HepG2 (cell line): ENCODE results near the gene RPTOR. TPM values are rescaled to one million over a fixed set of nuclear protein-coding genes. Genes with fewer than 3 reads are reported as not detected.

ENCODE experiments used
- ATAC-seq: fragments of 200-7000 bp; cut with Tn5 transposase; 3 replicates; pipeline ENCODE4 v1.9.1; 2020; ENCODE audit warnings: mild to moderate bottlenecking, moderate library complexity
- BruUV-seq: library from RNA; stranded (reverse); fragments of 400-500 nt; replicated peaks from 2 replicates; lab custom pipeline; 2021; lab: Mats Ljungman, UMichigan
- CTCF ChIA-PET: fragments of 300-600 bp; formaldehyde crosslinking; extraction: SDS; loops from one replicate; lab custom pipeline; 2021; ENCODE audit warnings: low total read pairs, inconsistent platforms, low intra/inter-chr PET ratio; lab: Yijun Ruan, JAX
- POLR2A ChIA-PET: fragments of 350-600 bp; sonication (Branson Sonifier 250); formaldehyde crosslinking; loops from one replicate; lab custom pipeline; 2020; ENCODE audit warnings: antibody characterized with exemption, inconsistent platforms; lab: Yijun Ruan, JAX
- DNase-seq: peaks from one replicate; pipeline ENCODE4 v3.0.0-alpha.2; 2015; ENCODE audit warnings: low spot score
- FAIRE-seq: peaks from 3 replicates; lab custom pipeline; 2011; peaks lifted over from hg19 to GRCh38; lab: Jason Lieb, UNC
- H2AFZ ChIP-seq: one replicate; pipeline ENCODE4 v1.6.1; 2011; ENCODE audit warnings: low read length, inconsistent platforms
- H3K27ac ChIP-seq: fragments of 300-600 bp; 3 replicates; pipeline ENCODE4 v1.8.0; 2011; ENCODE audit warnings: mixed run types, mild to moderate bottlenecking, mixed read lengths, low read length, inconsistent platforms; ENCODE audit not compliant: insufficient read depth; ENCODE audit errors: extremely low read length
- H3K27me3 ChIP-seq, 2 experiments: fragments of 200-600 bp in 1 of 2; 2 replicates in 1 of 2; 3 replicates in 1 of 2; pipeline versions ENCODE4 v1.6.0 to v1.8.0; 2011; ENCODE audit warnings: low read length in 2 of 2, mild to moderate bottlenecking in 2 of 2, moderate library complexity in 2 of 2, inconsistent platforms in 1 of 2; ENCODE audit not compliant: insufficient read depth in 2 of 2, control insufficient read depth in 1 of 2
- H3K36me3 ChIP-seq, 2 experiments: fragments of 200-600 bp in 1 of 2; replicated peaks in 1 of 2; 2 replicates in 1 of 2; 3 replicates in 1 of 2; pipeline versions ENCODE4 v1.5.1 to v1.8.0; 2011; ENCODE audit warnings: low read length in 2 of 2, inconsistent platforms in 1 of 2; ENCODE audit not compliant: insufficient read depth in 2 of 2, control insufficient read depth in 1 of 2
- H3K4me1 ChIP-seq: 2 replicates; pipeline ENCODE4 v1.5.1; 2012; ENCODE audit warnings: low read length, inconsistent platforms; ENCODE audit not compliant: insufficient read depth
- H3K4me2 ChIP-seq: 2 replicates; pipeline ENCODE4 v1.6.0; 2011; ENCODE audit warnings: low read depth, low read length, inconsistent platforms
- H3K4me3 ChIP-seq, 3 experiments: fragments of 200-600 bp in 1 of 3; sonication (generic), shearing (Covaris generic) in 1 of 3; replicated peaks in 1 of 3; 2 replicates each; pipeline ENCODE4 v1.5.1; 2011 to 2016; ENCODE audit warnings: low read length in 3 of 3, inconsistent platforms in 2 of 3, low read depth in 2 of 3, mild to moderate bottlenecking in 2 of 3, control low read depth in 1 of 3, mixed read lengths in 1 of 3; ENCODE audit not compliant: insufficient read depth in 1 of 3
- H3K79me2 ChIP-seq: one replicate; pipeline ENCODE4 v1.6.1; 2011; ENCODE audit warnings: low read length, inconsistent platforms; ENCODE audit not compliant: insufficient read depth
- H3K9ac ChIP-seq: 2 replicates; pipeline ENCODE4 v1.6.0; 2011; ENCODE audit warnings: mild to moderate bottlenecking, low read depth, low read length, inconsistent platforms; ENCODE audit not compliant: insufficient read depth
- H3K9me3 ChIP-seq: 2 replicates; pipeline ENCODE4 v1.5.1; 2012; ENCODE audit warnings: mild to moderate bottlenecking, low read length
- H4K20me1 ChIP-seq: 2 replicates; pipeline ENCODE4 v1.6.0; 2011; ENCODE audit warnings: inconsistent platforms, mild to moderate bottlenecking, low read length, moderate library complexity; ENCODE audit not compliant: insufficient read depth
- AGO1 ChIP-seq: fragments of 200-400 bp; formaldehyde crosslinking; IDR thresholded peaks from 2 replicates; pipeline ENCODE4 v1.6.1; 2017; ENCODE audit warnings: mild to moderate bottlenecking, low read depth, low read length, moderate library complexity; ENCODE audit not compliant: poor library complexity, severe bottlenecking
- DDIT3 ChIP-seq: sonication (generic); formaldehyde crosslinking; IDR thresholded peaks from 2 replicates; pipeline ENCODE4 v1.4.0; 2020; ENCODE audit warnings: mild to moderate bottlenecking, missing genetic modification reagents
- RAD21 ChIP-seq: fragments of 450-650 bp; formaldehyde crosslinking; IDR thresholded peaks from 2 replicates; pipeline ENCODE4 v1.5.0; 2020; ENCODE audit warnings: mild to moderate bottlenecking
- WIZ ChIP-seq: sonication (generic); formaldehyde crosslinking; IDR thresholded peaks from 2 replicates; pipeline ENCODE4 v1.5.1; 2020; ENCODE audit warnings: mild to moderate bottlenecking, missing genetic modification reagents
- ZHX2 ChIP-seq, 2 experiments: sonication (generic) in 1 of 2; formaldehyde crosslinking in 1 of 2; IDR thresholded peaks; 2 replicates each; pipeline versions ENCODE4 v1.6.1 to v1.9.0; 2014 to 2022; ENCODE audit warnings: antibody characterized with exemption in 1 of 2, borderline replicate concordance in 1 of 2, inconsistent platforms in 1 of 2, low read depth in 1 of 2, missing genetic modification reagents in 1 of 2
- ZMYM2 ChIP-seq: sonication (generic); formaldehyde crosslinking; IDR thresholded peaks from 2 replicates; pipeline ENCODE4 v1.8.0; 2022; ENCODE audit warnings: mild to moderate bottlenecking, missing genetic modification reagents
- ZNF451 ChIP-seq: sonication (generic); formaldehyde crosslinking; IDR thresholded peaks from 2 replicates; pipeline ENCODE4 v1.5.0; 2020; ENCODE audit warnings: mild to moderate bottlenecking, missing genetic modification reagents
- ZNF468 ChIP-seq: sonication (generic); formaldehyde crosslinking; IDR thresholded peaks from 2 replicates; pipeline ENCODE4 v1.8.0; 2022; ENCODE audit warnings: mild to moderate bottlenecking, moderate library complexity, missing genetic modification reagents
- ZNF484 ChIP-seq: sonication (generic); formaldehyde crosslinking; IDR thresholded peaks from 2 replicates; pipeline ENCODE4 v1.5.1; 2020; ENCODE audit warnings: mild to moderate bottlenecking, low read depth, missing genetic modification reagents, borderline replicate concordance
- ZNF557 ChIP-seq: sonication (generic); formaldehyde crosslinking; IDR thresholded peaks from 2 replicates; pipeline ENCODE4 v1.4.0; 2020; ENCODE audit warnings: missing genetic modification reagents
- WGBS: methylation state at CpG from one replicate; pipeline ENCODE4 v1.1.6; 2017; ENCODE audit warnings: low lambda C conversion rate; 5-methylcytosine and 5-hydroxymethylcytosine counted together
- in situ Hi-C: cut with HindIII; loops from 2 replicates; pipeline ENCODE4 v1.10.0; 2017; ENCODE audit warnings: low pct_unique_long_range_greater_than_20kb; ENCODE audit not compliant: extremely low pct_ligation_motif_present
- intact Hi-C: fragments of 100-400 bp; cut with micrococcal nuclease; formaldehyde crosslinking; loops from one replicate; pipeline ENCODE4 v1.10.0; 2022; ENCODE audit not compliant: unreplicated experiment
- polyA plus RNA-seq, 8 experiments: library from polyadenylated mRNA; depleted of rRNA in 3 of 8; stranded (reverse) in 7 of 8; unstranded in 1 of 8; fragments of >200 nt; fragmentation: Illumina TruSeq in 4 of 8; extraction: Trizol in 4 of 8; gene quantifications; 2 replicates each; pipeline versions ENCODE4 v1.2.1 to v1.2.3, GENCODE V29; 2011 to 2016; ENCODE audit warnings: low read depth in 4 of 8, missing spikeins in 1 of 8, mixed read lengths in 1 of 8; ENCODE audit not compliant: insufficient read depth in 1 of 8
- total RNA-seq, 5 experiments: library from RNA; depleted of rRNA; stranded (reverse); fragments of >200 nt; fragmentation: Illumina TruSeq; extraction: Trizol; gene quantifications; 2 replicates each; pipeline ENCODE4 v1.2.3, GENCODE V29; 2016; ENCODE audit warnings: low read depth in 1 of 5
- TF ChIP-seq, protein P1 (sequence below): sonication (generic); formaldehyde crosslinking; IDR thresholded peaks from 2 replicates; pipeline ENCODE4 v1.5.1; 2020; ENCODE audit warnings: mild to moderate bottlenecking, missing genetic modification reagents, moderate library complexity
- TF ChIP-seq, protein P2 (sequence below): sonication (generic); formaldehyde crosslinking; IDR thresholded peaks from 2 replicates; pipeline ENCODE4 v1.4.0; 2020; ENCODE audit warnings: missing genetic modification reagents

RPTOR gene
- total and polyA plus RNA-seq, 2 of the 13 experiments (the other 11 are each of a cell fraction or from before 2014, with no cell fraction given) = 6.6 to 25.3 TPM

DNA sequence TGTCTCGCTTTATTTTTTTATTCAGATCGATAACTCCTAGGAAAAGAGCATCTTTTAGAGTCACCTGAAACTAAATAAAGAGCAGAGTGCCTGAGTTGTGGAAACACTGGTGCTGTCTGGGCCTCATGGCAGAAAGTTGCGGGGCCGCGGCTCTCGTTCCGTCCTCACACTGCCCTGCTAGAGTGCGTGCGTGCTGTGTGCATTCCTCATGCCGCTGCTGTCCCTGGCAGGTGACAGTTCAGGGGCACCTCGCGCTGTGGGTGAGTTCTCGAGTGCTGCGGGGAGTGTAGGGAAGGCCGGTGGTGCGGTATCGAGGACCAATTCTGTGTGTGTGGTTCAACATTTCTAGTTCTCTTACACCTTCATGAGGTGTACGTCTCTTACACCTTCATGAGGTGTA is 136.6 kb downstream of the RPTOR start:
- no peak for ATAC-seq
- Histone ChIP-seq H3K36me3 (peaks cover 7 to 18% of the 10 kb centered on the region in 2 experiments), H3K9ac (no peak overlapping the region), H3K4me1 (peaks cover 30% of the 10 kb centered on the region), H3K79me2 (peaks cover 45% of the 10 kb centered on the region), H4K20me1 (no peaks in the 10 kb centered on the region; the same call in 1 of the 2 replicates), H3K4me3 (no peak overlapping the region), H3K27me3 (no peaks in the 10 kb centered on the region), H3K27ac (no peak overlapping the region), H3K4me2 (no peak overlapping the region), H2AFZ (no peak overlapping the region), H3K9me3 (no peaks in the 10 kb centered on the region)
- in situ Hi-C loops (no loop called here), intact Hi-C loops (no loop called here)
- no peak for FAIRE-seq
- BruUV-seq = no TSS peak
- DNase-seq = no peak
- POLR2A ChIA-PET = no interaction called here
- 97% methylated on average over 18 of the region's 18 CpGs for WGBS
- CTCF ChIA-PET = no interaction called here
- TF ChIP-seq RAD21 (CRISPR knock-in tag) (no peak), ZNF557 (CRISPR knock-in tag) (no peak), ZNF468 (CRISPR knock-in tag) (no peak), ZNF484 (CRISPR knock-in tag) (no peak), AGO1 (no peak), ZNF451 (CRISPR knock-in tag) (no peak), ZMYM2 (CRISPR knock-in tag) (no peak), WIZ (no peak), DDIT3 (CRISPR knock-in tag) (no peak), ZHX2 (IDR thresholded peaks at IDR 0.05; ENCODE audit: low read depth) (no peak), ZHX2 (CRISPR knock-in tag; IDR thresholded peaks at IDR 0.05; ENCODE audit: borderline replicate concordance) (no peak)
- TF ChIP-seq, protein P1, sequence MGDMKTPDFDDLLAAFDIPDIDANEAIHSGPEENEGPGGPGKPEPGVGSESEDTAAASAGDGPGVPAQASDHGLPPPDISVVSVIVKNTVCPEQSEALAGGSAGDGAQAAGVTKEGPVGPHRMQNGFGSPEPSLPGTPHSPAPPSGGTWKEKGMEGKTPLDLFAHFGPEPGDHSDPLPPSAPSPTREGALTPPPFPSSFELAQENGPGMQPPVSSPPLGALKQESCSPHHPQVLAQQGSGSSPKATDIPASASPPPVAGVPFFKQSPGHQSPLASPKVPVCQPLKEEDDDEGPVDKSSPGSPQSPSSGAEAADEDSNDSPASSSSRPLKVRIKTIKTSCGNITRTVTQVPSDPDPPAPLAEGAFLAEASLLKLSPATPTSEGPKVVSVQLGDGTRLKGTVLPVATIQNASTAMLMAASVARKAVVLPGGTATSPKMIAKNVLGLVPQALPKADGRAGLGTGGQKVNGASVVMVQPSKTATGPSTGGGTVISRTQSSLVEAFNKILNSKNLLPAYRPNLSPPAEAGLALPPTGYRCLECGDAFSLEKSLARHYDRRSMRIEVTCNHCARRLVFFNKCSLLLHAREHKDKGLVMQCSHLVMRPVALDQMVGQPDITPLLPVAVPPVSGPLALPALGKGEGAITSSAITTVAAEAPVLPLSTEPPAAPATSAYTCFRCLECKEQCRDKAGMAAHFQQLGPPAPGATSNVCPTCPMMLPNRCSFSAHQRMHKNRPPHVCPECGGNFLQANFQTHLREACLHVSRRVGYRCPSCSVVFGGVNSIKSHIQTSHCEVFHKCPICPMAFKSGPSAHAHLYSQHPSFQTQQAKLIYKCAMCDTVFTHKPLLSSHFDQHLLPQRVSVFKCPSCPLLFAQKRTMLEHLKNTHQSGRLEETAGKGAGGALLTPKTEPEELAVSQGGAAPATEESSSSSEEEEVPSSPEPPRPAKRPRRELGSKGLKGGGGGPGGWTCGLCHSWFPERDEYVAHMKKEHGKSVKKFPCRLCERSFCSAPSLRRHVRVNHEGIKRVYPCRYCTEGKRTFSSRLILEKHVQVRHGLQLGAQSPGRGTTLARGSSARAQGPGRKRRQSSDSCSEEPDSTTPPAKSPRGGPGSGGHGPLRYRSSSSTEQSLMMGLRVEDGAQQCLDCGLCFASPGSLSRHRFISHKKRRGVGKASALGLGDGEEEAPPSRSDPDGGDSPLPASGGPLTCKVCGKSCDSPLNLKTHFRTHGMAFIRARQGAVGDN (CRISPR knock-in tag) = peak; percentile 21; the same call in 1 of the 2 replicates
- TF ChIP-seq, protein P2, sequence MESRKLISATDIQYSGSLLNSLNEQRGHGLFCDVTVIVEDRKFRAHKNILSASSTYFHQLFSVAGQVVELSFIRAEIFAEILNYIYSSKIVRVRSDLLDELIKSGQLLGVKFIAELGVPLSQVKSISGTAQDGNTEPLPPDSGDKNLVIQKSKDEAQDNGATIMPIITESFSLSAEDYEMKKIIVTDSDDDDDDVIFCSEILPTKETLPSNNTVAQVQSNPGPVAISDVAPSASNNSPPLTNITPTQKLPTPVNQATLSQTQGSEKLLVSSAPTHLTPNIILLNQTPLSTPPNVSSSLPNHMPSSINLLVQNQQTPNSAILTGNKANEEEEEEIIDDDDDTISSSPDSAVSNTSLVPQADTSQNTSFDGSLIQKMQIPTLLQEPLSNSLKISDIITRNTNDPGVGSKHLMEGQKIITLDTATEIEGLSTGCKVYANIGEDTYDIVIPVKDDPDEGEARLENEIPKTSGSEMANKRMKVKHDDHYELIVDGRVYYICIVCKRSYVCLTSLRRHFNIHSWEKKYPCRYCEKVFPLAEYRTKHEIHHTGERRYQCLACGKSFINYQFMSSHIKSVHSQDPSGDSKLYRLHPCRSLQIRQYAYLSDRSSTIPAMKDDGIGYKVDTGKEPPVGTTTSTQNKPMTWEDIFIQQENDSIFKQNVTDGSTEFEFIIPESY (CRISPR knock-in tag) = peak; percentile 57; the same call in 1 of the 2 replicates
